Gastroesophageal sphincter (tissue), 3 donors: ENCODE results near the gene SHBG.

Experiments used
- POLR2A ChIP-seq, 2 donors: fragments of 450-650 bp; IDR thresholded peaks; one replicate each; pipeline ENCODE4 v1.6.1; 2017; ENCODE audit warnings: antibody characterized with exemption in 2 of 2, mild to moderate bottlenecking in 2 of 2, moderate library complexity in 1 of 2
- TF ChIP-seq, protein P1 (sequence below), 4 experiments: fragments of 200-600 bp in 2 of 4; fragments of 450-650 bp in 2 of 4; sonication (generic) in 1 of 4; IDR thresholded peaks; one replicate each; pipeline ENCODE4 v1.5.1; 2017 to 2019; ENCODE audit warnings: antibody characterized with exemption in 4 of 4, mild to moderate bottlenecking in 2 of 4, moderate library complexity in 2 of 4

DNA sequence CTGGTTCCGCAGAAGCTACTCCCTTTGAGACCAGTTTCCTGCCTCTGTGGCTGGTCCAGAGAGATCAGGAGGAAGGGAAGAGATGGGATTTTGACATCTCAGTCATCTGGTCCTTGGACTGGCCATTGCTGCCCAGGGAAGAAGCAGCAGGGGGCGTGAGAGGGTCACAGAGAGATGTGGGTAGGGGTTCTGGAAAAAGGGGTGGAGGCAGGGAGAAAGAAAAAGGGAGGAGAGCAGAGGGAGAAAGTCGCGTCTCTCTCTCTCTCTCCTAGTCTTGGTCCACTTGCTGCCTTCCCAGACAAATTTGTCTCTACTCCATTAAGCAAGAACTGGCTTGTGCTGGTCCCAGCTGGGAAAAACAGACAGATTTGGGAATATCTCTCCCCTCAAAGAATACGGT, 4.4 kb downstream of the SHBG start:
- TF ChIP-seq, protein P1, sequence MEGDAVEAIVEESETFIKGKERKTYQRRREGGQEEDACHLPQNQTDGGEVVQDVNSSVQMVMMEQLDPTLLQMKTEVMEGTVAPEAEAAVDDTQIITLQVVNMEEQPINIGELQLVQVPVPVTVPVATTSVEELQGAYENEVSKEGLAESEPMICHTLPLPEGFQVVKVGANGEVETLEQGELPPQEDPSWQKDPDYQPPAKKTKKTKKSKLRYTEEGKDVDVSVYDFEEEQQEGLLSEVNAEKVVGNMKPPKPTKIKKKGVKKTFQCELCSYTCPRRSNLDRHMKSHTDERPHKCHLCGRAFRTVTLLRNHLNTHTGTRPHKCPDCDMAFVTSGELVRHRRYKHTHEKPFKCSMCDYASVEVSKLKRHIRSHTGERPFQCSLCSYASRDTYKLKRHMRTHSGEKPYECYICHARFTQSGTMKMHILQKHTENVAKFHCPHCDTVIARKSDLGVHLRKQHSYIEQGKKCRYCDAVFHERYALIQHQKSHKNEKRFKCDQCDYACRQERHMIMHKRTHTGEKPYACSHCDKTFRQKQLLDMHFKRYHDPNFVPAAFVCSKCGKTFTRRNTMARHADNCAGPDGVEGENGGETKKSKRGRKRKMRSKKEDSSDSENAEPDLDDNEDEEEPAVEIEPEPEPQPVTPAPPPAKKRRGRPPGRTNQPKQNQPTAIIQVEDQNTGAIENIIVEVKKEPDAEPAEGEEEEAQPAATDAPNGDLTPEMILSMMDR (IDR thresholded peaks at IDR 0.05) = peak in 2 of 4 experiments; percentile 39 to 52
- no peak for TF ChIP-seq POLR2A (IDR thresholded peaks at IDR 0.05)
